A549 (cell line): ENCODE data around the gene C11orf86. TPM values are rescaled to one million over a fixed set of nuclear protein-coding genes. Genes with fewer than 3 reads are reported as not detected.

Source experiments
- ATAC-seq, 2 experiments: fragments of 200-7000 bp in 1 of 2; fragments of >200 bp in 1 of 2; cut with Nextera tagmentation in 1 of 2; cut with Tn5 transposase in 1 of 2; 3 replicates each; pipeline versions ENCODE4 v1.8.0 to v1.9.1; 2018 to 2020; ENCODE audit warnings: mild to moderate bottlenecking in 1 of 2, moderate library complexity in 1 of 2
- CTCF ChIA-PET: fragments of 300-600 bp; sonication (Branson Sonifier 250); formaldehyde crosslinking; extraction: SDS; loops from one replicate; lab custom pipeline; 2021; ENCODE audit warnings: antibody characterized with exemption, inconsistent platforms; lab: Yijun Ruan, JAX
- POLR2A ChIA-PET: fragments of 350-600 bp; formaldehyde crosslinking; extraction: SDS; loops from one replicate; lab custom pipeline; 2021; ENCODE audit warnings: antibody characterized with exemption, inconsistent platforms; lab: Yijun Ruan, JAX
- DNase-seq, 2 experiments: peaks; one replicate each; pipeline versions ENCODE4 v3.0.0 to v3.0.0-alpha.2; 2011 to 2016; ENCODE audit warnings: low read depth in 1 of 2, low spot score in 1 of 2
- FAIRE-seq: peaks from 2 replicates; lab custom pipeline; 2011; peaks lifted over from hg19 to GRCh38; lab: Jason Lieb, UNC
- H3K27ac ChIP-seq, 2 experiments: fragments of >200 bp; sonication (Bioruptor Twin); formaldehyde crosslinking; 3 replicates each; pipeline ENCODE4 v1.5.1; 2016 to 2017
- H3K4me1 ChIP-seq: fragments of >200 bp; sonication (Bioruptor Twin); formaldehyde crosslinking; 3 replicates; pipeline ENCODE4 v1.6.1; 2016
- H3K4me2 ChIP-seq: fragments of >200 bp; sonication (Bioruptor Twin); formaldehyde crosslinking; 3 replicates; pipeline ENCODE4 v1.6.1; 2016
- H3K4me3 ChIP-seq: fragments of >200 bp; sonication (Bioruptor Twin); formaldehyde crosslinking; 3 replicates; pipeline ENCODE4 v1.5.1; 2016
- H3K9me3 ChIP-seq: fragments of >200 bp; sonication (Bioruptor Twin); formaldehyde crosslinking; 3 replicates; pipeline ENCODE4 v1.6.1; 2016
- ATOH8 ChIP-seq: fragments of 250-450 bp; sonication (Bioruptor Pico); IDR thresholded peaks from 2 replicates; pipeline ENCODE4 v1.5.0; 2020; ENCODE audit warnings: low read depth, mild to moderate bottlenecking, moderate library complexity
- CBX8 ChIP-seq: fragments of 200-600 bp; sonication (generic); IDR thresholded peaks from 2 replicates; pipeline ENCODE4 v1.6.1; 2016
- CEBPB ChIP-seq, 2 experiments: fragments of >200 bp in 1 of 2; sonication (Bioruptor Twin) in 1 of 2; formaldehyde crosslinking in 1 of 2; IDR thresholded peaks; 2 replicates each; pipeline ENCODE4 v1.6.1; 2012 to 2016
- CHD4 ChIP-seq: fragments of 200-600 bp; sonication (generic); IDR thresholded peaks from 2 replicates; pipeline ENCODE4 v1.6.1; 2016; ENCODE audit warnings: antibody characterized with exemption, mild to moderate bottlenecking, borderline replicate concordance
- CTCF ChIP-seq: fragments of >200 bp; sonication (Bioruptor Twin); formaldehyde crosslinking; IDR thresholded peaks from 3 replicates; pipeline ENCODE4 v1.5.1; 2016
- EP300 ChIP-seq, 2 experiments: fragments of >200 bp; sonication (Bioruptor Twin); formaldehyde crosslinking; IDR thresholded peaks; 2 replicates in 1 of 2; 3 replicates in 1 of 2; pipeline ENCODE4 v1.6.1; 2016 to 2017
- FOXS1 ChIP-seq: fragments of 250-450 bp; sonication (Bioruptor Pico); IDR thresholded peaks from 2 replicates; pipeline ENCODE4 v1.5.0; 2020; ENCODE audit warnings: mild to moderate bottlenecking, moderate library complexity
- HOXB13 ChIP-seq: fragments of 250-450 bp; sonication (Bioruptor Pico); IDR thresholded peaks from 2 replicates; pipeline ENCODE4 v1.5.0; 2020; ENCODE audit warnings: low read depth, mild to moderate bottlenecking, moderate library complexity
- KDM1A ChIP-seq: fragments of 200-600 bp; sonication (generic); IDR thresholded peaks from 2 replicates; pipeline ENCODE4 v1.6.1; 2016; ENCODE audit warnings: low read depth, mild to moderate bottlenecking
- MAFK ChIP-seq: fragments of 450-650 bp; IDR thresholded peaks from 2 replicates; pipeline ENCODE4 v1.6.1; 2014; ENCODE audit not compliant: partially characterized antibody
- MAZ ChIP-seq: fragments of 150-350 bp; IDR thresholded peaks from 2 replicates; pipeline ENCODE4 v1.6.1; 2014; ENCODE audit warnings: antibody characterized with exemption, low read depth, low read length, borderline replicate concordance
- NFE2L2 ChIP-seq: fragments of 150-350 bp; conservative IDR thresholded peaks from 2 replicates; pipeline ENCODE4 v1.6.1; 2014; ENCODE audit warnings: low read length
- NPAS2 ChIP-seq: fragments of 250-450 bp; sonication (Bioruptor Pico); IDR thresholded peaks from 2 replicates; pipeline ENCODE4 v1.8.0; 2022; ENCODE audit warnings: mild to moderate bottlenecking, moderate library complexity, borderline replicate concordance
- PHF8 ChIP-seq: fragments of 200-600 bp; sonication (generic); IDR thresholded peaks from 2 replicates; pipeline ENCODE4 v1.6.1; 2016; ENCODE audit warnings: low read depth, mild to moderate bottlenecking, antibody characterized with exemption, moderate library complexity, borderline replicate concordance
- RFX5 ChIP-seq: fragments of 450-650 bp; IDR thresholded peaks from 2 replicates; pipeline ENCODE4 v1.7.1; 2014; ENCODE audit warnings: antibody characterized with exemption, mild to moderate bottlenecking, moderate library complexity
- SREBF2 ChIP-seq: fragments of 450-650 bp; IDR thresholded peaks from 2 replicates; pipeline ENCODE4 v1.6.1; 2014; ENCODE audit warnings: mild to moderate bottlenecking, moderate library complexity
- TP53 ChIP-seq: fragments of 250-450 bp; sonication (Bioruptor Pico); IDR thresholded peaks from 2 replicates; pipeline ENCODE4 v1.5.0; 2021; ENCODE audit warnings: mild to moderate bottlenecking, moderate library complexity
- ZC3H11A ChIP-seq: fragments of 450-650 bp; IDR thresholded peaks from 2 replicates; pipeline ENCODE4 v1.6.1; 2014; ENCODE audit warnings: antibody characterized with exemption, mild to moderate bottlenecking
- WGBS: methylation state at CpG from one replicate; pipeline ENCODE4 v1.1.6; 2017; ENCODE audit errors: missing lambda C conversion rate; 5-methylcytosine and 5-hydroxymethylcytosine counted together
- polyA plus RNA-seq, 4 experiments: library from polyadenylated mRNA; depleted of rRNA in 3 of 4; stranded (reverse); fragments of >200 nt; fragmentation: RNase III in 1 of 4; extraction: RNeasy Plus Mini Kit Qiagen cat#74134 plus additional on column Dnase treatment in 1 of 4; gene quantifications; 2 replicates in 3 of 4; 3 replicates in 1 of 4; pipeline ENCODE4 v1.2.3, GENCODE V29; 2011 to 2017
- TF ChIP-seq, protein P1 (sequence below): fragments of 450-650 bp; IDR thresholded peaks from 2 replicates; pipeline ENCODE4 v1.6.1; 2014; ENCODE audit warnings: antibody characterized with exemption
- TF ChIP-seq, protein P2 (sequence below): fragments of 250-450 bp; sonication (Bioruptor Pico); IDR thresholded peaks from 2 replicates; pipeline ENCODE4 v1.5.0; 2021; ENCODE audit warnings: mild to moderate bottlenecking, moderate library complexity, borderline replicate concordance
- TF ChIP-seq, protein P3 (sequence below): IDR thresholded peaks from 2 replicates; pipeline ENCODE4 v1.6.1; 2012

The C11orf86 gene
- polyA plus RNA-seq, 2 of the 4 experiments (the other 2 are of a cell fraction): 9.3 to 56.4 TPM

DNA sequence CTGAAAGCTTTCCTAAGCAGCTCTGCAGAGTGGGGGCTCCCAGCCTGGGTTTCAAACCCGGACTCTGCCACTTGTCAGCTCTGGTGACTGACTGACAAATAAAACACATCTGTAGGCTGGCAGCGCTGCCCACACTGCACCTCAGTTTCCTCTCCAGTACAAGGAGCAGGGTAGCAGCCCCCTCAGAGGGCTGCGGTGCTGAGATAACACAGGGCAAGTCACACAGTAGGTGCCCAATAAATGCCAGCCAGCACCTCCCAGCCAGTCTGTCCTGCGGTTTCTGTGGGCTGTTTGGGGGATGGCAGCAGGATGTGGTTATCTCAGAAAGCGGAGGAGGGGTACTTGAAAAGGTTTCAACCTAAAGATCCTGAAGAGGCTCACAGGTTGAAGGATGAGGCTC is 49.3 kb downstream of the C11orf86 start:
- peaks cover 24% of the 10 kb centered on the region for H3K4me1 ChIP-seq
- CTCF ChIA-PET: interaction anchor here (0.5 to 10.6 kb wide), 8 partner anchors 8 to 141 kb away, joined by 3 to 67 read pairs (median 4); partner anchors contain the start of gene C11orf86
- POLR2A ChIA-PET: no interaction called here
- H3K4me3 ChIP-seq: no peak overlapping the region
- TF ChIP-seq CBX8: no peak
- TF ChIP-seq RFX5: no peak
- TF ChIP-seq, protein P1, sequence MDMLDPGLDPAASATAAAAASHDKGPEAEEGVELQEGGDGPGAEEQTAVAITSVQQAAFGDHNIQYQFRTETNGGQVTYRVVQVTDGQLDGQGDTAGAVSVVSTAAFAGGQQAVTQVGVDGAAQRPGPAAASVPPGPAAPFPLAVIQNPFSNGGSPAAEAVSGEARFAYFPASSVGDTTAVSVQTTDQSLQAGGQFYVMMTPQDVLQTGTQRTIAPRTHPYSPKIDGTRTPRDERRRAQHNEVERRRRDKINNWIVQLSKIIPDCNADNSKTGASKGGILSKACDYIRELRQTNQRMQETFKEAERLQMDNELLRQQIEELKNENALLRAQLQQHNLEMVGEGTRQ: no peak
- no peak for TF ChIP-seq EP300 (IDR thresholded peaks at IDR 0.05)
- TF ChIP-seq ZC3H11A: no peak
- no peak for TF ChIP-seq MAFK
- TF ChIP-seq, protein P2, sequence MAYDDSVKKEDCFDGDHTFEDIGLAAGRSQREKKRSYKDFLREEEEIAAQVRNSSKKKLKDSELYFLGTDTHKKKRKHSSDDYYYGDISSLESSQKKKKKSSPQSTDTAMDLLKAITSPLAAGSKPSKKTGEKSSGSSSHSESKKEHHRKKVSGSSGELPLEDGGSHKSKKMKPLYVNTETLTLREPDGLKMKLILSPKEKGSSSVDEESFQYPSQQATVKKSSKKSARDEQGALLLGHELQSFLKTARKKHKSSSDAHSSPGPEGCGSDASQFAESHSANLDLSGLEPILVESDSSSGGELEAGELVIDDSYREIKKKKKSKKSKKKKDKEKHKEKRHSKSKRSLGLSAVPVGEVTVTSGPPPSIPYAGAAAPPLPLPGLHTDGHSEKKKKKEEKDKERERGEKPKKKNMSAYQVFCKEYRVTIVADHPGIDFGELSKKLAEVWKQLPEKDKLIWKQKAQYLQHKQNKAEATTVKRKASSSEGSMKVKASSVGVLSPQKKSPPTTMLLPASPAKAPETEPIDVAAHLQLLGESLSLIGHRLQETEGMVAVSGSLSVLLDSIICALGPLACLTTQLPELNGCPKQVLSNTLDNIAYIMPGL (CRISPR knock-in tag): no peak
- TF ChIP-seq SREBF2: no peak
- no peak for TF ChIP-seq CEBPB (IDR thresholded peaks at IDR 0.05)
- no peak for TF ChIP-seq PHF8
- no peak for TF ChIP-seq MAZ
- no peak for TF ChIP-seq KDM1A
- no peak for TF ChIP-seq NFE2L2
- TF ChIP-seq CHD4: no peak
- TF ChIP-seq, protein P3, sequence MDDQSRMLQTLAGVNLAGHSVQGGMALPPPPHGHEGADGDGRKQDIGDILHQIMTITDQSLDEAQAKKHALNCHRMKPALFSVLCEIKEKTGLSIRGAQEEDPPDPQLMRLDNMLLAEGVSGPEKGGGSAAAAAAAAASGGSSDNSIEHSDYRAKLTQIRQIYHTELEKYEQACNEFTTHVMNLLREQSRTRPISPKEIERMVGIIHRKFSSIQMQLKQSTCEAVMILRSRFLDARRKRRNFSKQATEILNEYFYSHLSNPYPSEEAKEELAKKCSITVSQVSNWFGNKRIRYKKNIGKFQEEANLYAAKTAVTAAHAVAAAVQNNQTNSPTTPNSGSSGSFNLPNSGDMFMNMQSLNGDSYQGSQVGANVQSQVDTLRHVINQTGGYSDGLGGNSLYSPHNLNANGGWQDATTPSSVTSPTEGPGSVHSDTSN: no peak
- no peak for TF ChIP-seq TP53 (CRISPR knock-in tag)
- no peak for TF ChIP-seq CTCF
- no peak for DNase-seq
- H3K9me3 ChIP-seq: no peaks in the 10 kb centered on the region
- ATAC-seq: no peak; a peak in 1 of 6 replicates
- 90% methylated on average over 5 of the region's 5 CpGs for WGBS
- peak overlapping the region; percentile 96 for H3K4me2 ChIP-seq
- FAIRE-seq: no peak
- peak overlapping the region in 1 of 2 experiments; percentile 87; a peak in 3 of 6 replicates for H3K27ac ChIP-seq

DNA sequence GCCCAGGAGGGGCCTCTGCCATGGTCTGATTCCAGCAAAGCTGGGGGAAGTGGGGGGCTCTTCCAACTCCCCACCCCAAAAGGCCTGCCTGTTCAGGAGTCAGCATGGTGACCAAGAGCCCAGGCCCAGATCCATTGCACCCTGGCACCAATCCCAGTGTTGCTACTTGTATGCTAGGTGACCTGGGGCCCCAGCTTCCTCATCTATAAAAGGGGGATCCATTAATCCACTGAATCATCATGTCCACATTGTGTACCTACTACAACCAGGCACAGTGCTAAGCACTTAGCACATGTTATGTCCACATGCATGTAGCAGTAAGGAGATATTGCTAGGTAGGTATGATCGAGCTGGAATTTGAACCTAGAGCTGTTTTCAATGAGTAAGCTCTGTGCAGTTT is 49.9 kb downstream of the C11orf86 start:
- Histone ChIP-seq H3K27ac (peak overlapping the region in 1 of 2 experiments; percentile 87; a peak in 3 of 6 replicates), H3K9me3 (no peaks in the 10 kb centered on the region), H3K4me3 (no peak overlapping the region), H3K4me1 (peaks cover 24% of the 10 kb centered on the region), H3K4me2 (peak overlapping the region; percentile 96; the same call in 1 of the 3 replicates)
- no peak for DNase-seq
- 100% methylated on average over 1 of the region's 1 CpG for WGBS
- ATAC-seq: no peak
- POLR2A ChIA-PET: no interaction called here
- TF ChIP-seq FOXS1 (CRISPR knock-in tag): no peak
- TF ChIP-seq EP300 (IDR thresholded peaks at IDR 0.05): no peak
- no peak for TF ChIP-seq HOXB13 (CRISPR knock-in tag)
- no peak for TF ChIP-seq NPAS2
- TF ChIP-seq ATOH8 (CRISPR knock-in tag): no peak
- CTCF ChIA-PET: interaction anchor here (1.1 to 10.6 kb wide), 4 partner anchors 16 to 142 kb away, joined by 3 to 67 read pairs (median 6); partner anchors contain the start of gene C11orf86
- no peak for FAIRE-seq
